GM19193 (cell line): ENCODE results near the gene RTN4RL1.

Experiments used
- POLR2A ChIP-seq: IDR thresholded peaks from 4 replicates; pipeline ENCODE4 v1.6.1; 2011; ENCODE audit not compliant: insufficient read depth, insufficient read length; ENCODE audit errors: extremely low read depth

The RTN4RL1 gene

DNA sequence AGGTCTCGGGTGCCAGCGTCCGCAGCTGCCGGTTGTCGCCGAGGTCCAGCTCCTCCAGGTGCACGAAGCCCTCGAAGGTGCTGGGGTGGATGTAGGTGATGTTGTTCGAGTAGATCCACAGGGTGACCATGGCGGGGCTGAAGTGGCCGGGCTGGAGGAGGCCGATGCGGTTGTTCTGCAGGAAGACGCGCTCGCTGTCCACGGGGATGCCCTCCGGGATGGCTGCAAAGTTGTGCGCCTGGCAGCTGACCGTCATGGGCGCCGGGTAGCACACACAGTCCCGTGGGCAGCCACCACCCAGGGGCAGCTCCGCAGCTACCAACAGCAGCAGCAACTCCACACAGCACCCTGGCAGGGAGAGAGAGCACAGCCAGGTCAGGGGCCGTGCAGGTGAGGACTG is 87.7 kb downstream of the RTN4RL1 start:
- TF ChIP-seq POLR2A, result no peak

DNA sequence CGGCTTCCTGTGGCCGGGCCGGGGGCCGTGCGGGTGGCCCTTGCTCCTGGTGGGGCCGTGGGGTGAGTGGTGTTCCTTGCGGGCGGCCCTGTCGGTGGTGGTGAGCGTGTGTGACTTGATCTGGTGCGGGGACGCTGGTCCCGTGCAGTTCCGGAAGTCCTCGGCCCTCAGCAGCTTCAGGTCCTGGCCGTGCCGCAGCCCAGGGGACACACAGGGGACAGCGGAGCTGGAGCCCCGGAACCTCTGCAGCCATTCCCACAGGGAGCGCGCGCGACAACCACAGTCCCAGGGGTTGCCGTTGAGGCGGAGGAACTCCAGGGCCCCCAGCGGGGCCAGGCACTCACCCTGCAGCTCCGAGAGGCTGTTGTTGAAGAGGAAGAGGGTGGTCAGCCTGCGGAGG is 88.4 kb downstream of the RTN4RL1 start:
- TF ChIP-seq POLR2A, result no peak

- no peak for TF ChIP-seq POLR2A
These were observed 90.2 kb downstream of the RTN4RL1 start for GRCh38 chr17:1934901-1935300.

- TF ChIP-seq POLR2A, result no peak
These were observed 91.0 kb downstream of the RTN4RL1 start for GRCh38 chr17:1933875-1934715.

GRCh38 chr17:1931844-1932579 is 93.1 kb downstream of the RTN4RL1 start:
- no peak for TF ChIP-seq POLR2A

DNA sequence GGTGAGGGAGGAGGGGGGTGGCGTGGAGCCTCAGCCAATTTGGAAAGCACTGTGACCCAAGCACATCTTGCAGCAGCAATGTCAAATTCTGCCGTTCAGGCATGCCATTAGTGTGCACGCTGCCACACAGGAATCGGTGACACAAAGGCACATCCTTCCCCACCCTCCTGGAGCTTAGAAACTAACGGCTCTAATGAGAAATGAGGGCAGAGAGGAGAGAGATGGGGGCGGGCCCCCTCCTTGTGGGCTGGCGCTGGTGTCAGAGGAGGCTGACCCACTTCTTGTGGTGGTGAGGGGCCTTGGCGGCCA is 94.8 kb downstream of the RTN4RL1 start:
- TF ChIP-seq POLR2A, result no peak

DNA sequence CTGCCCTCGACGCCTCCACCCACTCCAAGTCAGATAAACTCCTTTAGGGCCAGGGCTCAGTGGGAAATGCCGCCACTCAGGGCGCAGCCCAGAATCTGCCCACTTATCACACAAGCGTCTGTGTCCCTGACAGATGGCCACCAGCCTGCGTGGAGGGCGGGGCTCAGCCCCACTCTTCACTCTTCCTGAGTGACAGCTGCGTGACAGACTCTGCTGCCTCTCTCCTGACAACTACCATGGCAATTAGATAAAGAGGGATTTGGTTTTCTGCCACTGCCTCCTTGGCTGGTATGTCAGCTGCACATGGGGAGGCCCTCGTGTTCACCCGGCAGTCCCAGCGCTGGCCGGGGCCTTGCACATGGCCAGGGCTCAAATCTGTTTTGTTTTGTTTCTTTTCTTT is 96.2 kb downstream of the RTN4RL1 start:
- no peak for TF ChIP-seq POLR2A

- TF ChIP-seq POLR2A, result no peak
These were observed 104.2 kb downstream of the RTN4RL1 start for GRCh38 chr17:1920948-1921351.

GRCh38 chr17:1919201-1919600 is 105.9 kb downstream of the RTN4RL1 start:
- no peak for TF ChIP-seq POLR2A

DNA sequence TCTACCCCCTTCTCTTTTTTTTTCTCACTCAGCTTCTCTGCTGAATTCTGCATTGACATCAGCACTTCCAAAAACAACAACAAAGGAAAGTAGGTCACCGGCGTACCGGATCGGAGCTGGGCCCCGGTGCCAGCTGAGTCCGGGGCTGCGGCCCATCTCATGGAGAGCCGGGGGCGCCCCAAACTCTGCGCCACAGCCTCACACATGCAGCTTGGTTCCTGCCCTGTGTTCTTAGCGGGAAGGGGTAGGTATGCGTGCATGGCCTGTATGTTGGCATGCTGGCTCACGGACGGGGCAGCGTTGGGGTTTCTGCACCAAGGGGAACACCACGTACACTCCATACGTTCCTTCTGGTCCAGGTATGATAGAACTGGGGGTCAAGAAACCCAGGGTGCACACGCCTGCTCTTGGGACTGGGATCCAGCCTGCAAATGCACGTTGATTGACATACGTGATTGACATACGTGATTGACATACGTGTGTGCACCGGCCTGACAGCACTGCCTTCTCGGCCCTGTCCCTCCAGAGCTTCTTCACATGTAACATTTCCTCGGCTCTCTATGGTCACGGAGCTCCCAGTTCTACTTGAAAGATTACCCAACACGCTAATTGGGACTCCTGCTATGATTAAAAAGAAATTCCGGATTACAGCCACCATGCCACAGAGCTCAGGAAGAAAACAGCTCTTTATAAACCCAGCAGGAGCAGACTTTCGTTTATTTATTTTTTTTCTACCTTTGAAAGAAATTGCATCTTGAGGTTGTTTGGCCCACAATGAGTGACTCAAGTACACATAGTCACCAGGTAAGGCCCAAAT is 106.6 kb downstream of the RTN4RL1 start:
- no peak for TF ChIP-seq POLR2A

- TF ChIP-seq POLR2A, result no peak
These were observed 108.0 kb downstream of the RTN4RL1 start for GRCh38 chr17:1916963-1917715.

GRCh38 chr17:1916316-1916715 is 108.8 kb downstream of the RTN4RL1 start:
- no peak for TF ChIP-seq POLR2A

DNA sequence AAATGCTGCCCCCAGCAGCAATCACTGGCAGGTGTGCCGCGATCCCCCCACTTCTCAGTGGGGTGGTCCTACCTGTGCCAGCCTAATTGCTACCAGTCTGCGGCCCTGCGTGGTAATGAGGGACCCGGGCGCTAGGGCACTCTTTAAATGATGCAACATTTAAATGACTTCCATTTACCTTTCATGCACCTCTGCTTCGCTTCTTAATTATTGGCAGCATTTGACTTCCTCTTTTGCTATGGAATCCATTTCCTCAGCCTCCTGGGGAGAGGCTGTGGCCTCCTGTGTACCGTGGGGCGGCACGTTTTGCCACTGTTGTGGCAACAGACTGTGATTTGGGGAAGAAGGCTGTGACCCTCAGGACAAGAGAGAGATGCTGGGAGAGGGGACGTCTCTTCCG is 109.2 kb downstream of the RTN4RL1 start:
- TF ChIP-seq POLR2A, result no peak

- TF ChIP-seq POLR2A, result no peak
These were observed 110.5 kb downstream of the RTN4RL1 start for GRCh38 chr17:1914661-1915083.

GRCh38 chr17:1913702-1914101 is 111.4 kb downstream of the RTN4RL1 start:
- TF ChIP-seq POLR2A, result no peak
